Activated CD4-positive, alpha-beta T cell treated with anti-CD3 and anti-CD28 coated beads, Interleukin-2, amount 50 U/mL, for 1 hour (primary cell): Measurements from ENCODE around the gene ASTN2.

Source experiments
- DNase-seq: peaks from one replicate; pipeline ENCODE4 v3.0.0-alpha.2; 2020

The ASTN2 gene

DNA sequence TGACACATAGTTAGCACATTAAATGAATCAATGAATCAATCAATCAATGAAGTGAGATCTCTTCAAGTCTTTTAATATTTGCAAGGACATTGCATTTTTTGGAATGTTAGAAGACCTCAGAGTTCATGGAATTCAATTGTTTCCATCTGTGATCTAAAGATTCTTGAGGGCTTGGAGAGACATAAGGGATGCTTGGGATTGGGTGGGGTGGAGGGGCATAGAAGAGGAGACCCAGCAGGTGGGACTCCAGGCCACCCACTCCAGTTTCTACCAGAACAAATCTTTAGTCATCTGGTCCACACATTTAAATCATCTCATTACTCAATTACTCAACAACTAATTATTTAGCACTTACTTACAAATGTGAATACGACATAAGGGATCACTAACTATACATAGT, 978.7 kb downstream of the ASTN2 start:
- DNase-seq: no peak

DNA sequence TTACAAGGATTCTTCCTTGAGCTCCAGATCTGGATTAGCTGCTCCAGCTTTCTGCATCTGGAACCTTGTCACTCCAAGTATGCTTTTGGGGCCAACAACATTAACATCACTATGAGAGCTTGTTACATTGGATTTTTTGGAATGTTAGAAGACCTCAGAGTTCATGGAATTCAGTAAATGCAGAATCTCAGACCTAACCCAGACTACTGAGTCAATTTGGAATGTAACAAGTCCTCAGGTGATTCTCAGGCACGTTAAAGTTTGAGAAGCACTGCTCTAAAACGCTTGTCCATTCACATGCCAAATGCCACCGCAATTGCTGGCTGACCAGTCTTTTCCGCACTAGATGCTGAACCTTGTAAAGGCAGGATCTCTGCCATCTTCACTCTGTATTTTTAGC, 979.2 kb downstream of the ASTN2 start:
- DNase-seq: no peak

DNA sequence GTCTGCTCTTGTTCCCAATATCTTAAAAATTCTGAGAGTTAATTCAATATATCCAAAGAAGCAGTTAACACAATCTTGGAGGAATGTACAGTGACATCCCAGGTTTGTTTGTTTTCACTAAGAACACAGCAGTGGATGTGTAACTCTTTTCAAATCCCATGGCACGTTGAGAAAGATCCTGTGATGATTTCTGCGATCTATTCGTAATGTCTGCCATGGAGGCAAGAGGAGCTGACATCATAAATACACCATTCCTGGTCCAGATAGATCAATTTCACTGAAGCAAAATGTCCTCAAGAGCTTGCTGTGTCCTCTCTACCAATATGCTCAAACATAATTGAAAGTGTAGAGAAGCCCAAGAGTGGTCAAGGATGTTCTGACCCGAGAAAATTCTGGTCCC, 980.5 kb downstream of the ASTN2 start:
- no peak for DNase-seq

DNA sequence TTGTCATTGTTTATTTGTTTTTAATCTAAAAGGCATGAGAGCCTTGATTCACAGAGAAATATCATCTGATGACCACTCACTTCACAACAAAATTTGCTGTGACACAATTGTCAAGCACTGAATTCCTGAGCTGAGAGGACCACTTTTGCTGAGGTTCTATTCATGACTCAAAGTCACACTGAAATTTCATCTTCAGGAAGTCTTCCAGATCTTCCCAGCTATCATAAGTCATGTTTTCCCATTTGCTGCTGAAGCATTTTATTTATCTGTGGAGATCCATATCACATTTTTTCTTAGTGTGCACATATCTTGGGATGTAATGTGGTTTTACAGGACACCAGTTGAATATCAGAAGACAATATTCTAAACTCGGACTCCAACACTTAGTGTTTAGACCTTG, 982.8 kb downstream of the ASTN2 start:
- DNase-seq: no peak

DNA sequence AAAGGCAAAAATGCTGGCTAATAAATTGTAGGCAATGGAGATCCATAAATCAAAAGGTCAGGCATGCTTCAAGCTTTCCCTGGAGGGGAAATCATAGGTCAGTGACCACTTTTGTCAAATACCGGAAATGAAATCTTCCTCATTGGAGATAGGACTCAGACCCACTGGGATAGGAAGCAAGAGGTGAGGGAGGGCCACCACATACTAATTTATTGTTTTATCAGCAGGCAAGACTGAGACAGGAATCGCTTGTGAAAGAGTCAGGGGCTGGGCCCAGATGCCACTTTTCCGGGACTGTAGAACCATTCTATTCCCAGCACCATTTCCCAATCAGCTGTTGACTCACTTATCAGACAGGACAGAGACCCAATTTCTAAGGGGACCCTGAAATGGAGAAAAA, 984.0 kb downstream of the ASTN2 start:
- DNase-seq: no peak

DNA sequence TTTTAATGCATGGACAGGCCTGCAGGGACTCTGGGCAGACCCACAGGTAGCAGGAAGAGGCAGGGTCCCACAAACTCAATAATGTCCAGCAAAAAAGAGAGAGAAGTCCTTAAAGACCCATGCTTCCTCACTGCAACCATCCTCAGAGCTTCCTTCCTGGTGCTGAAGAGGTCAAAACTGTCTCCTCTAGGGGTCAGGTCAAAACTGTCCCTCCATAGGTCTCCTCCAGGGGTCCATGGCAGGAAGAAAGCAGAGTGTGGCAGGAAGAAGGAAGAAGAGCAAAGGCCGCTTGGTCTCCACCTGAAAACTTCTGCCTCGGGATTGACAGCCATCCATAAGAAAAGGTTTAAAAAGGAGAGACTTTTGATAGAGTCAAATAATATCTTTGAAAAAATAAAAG, 989.6 kb downstream of the ASTN2 start:
- DNase-seq: no peak

DNA sequence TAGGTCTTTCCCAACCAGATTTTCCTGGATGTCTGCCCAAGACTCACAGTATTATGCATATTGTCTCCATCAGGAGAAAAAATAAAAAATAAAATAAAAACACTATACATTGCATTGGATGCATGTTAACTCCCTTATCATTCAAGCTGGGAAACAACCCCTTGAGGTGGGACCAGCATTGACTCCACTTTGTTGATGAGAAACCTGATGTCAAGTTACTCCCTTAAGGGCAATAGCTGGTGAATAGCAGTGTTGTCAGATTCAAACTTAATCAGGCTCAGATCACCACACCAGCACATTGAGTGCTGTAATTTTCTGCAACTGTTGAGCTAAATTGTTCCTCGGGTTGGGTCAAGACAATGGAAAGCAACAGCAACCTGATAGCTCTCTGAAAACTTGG, 991.7 kb downstream of the ASTN2 start:
- DNase-seq: no peak

DNA sequence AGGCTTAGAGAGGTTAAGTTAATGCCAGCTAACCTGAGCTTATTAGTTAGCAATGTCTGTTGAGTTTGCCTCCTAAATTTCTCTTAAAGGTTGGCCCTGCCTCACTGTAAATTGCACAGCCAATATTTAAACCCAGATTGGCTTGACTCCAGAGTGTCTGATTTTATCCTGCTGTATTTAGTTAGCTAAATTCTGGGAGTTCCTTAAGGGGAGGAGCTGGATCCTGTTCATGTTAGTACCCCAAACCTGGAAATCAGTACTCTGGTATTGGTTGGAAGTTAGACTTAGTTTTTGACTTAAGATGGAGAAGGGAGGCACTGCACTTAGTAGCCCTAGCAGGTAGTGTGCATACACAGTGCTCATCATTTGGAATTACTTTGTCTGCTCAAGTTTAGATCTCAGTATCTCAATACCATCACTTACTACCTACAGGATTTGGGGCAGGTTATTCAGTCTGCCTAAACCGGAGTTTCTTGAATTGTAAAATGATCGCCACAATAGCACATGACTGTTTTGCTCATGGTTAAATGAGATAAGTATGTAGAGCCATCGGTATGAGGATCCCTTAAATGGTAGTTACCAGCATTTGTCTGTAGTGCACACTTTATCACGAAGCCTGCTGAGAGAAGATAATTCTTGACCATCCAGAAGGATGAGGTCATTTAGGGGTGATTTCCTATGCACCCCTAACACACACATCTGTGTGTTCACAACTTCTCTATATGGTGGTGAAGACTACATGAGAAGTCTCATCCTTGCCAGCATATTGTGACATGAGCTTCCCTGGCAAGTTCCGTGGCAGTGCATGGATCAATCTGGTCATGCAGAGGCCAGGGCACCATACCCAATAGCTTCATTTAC, 992.5 kb downstream of the ASTN2 start:
- no peak for DNase-seq

DNA sequence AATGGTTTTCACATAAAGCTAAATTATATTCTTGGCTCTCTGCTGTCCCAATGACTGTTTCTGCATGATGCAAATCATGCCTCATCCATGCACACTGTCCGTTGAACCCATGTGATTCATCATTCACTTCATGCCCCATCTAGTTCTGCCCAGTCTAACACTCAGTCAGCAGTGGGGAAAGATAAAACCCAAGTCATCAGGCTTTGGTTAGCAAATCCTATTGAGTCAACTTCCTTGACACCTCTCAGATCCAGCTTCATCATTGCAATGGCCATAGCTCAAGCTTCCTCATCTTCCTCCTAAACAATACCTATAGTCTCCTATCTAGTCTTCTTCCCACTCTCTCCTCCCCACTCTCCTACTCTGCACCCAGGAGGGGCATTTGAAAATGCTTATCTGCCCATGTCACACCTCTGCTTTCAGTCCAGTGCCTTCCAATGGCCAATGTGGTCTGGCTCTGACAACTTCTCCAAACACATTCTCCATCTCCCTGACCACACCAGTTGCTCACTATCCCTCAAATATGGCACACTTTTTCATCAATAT, 993.8 kb downstream of the ASTN2 start:
- no peak for DNase-seq

DNA sequence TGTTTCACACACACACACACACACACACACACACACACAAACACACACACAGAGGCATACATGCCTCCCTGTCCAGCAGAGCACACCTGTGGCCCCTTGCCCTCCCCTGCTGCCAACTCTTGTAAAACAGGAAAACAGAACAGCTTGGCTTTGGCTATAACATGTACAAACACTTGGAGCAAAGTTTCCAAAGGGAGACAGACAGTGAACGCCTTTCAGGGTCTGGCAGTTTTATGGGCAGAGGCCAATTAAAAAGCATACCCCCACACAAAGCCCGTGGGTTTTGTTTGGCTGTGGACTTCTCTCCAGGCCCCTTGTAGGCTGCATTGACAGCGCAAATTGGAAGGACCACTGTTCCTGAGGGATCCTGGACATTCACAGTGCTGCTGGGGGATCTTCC, 995.7 kb downstream of the ASTN2 start:
- no peak for DNase-seq

DNA sequence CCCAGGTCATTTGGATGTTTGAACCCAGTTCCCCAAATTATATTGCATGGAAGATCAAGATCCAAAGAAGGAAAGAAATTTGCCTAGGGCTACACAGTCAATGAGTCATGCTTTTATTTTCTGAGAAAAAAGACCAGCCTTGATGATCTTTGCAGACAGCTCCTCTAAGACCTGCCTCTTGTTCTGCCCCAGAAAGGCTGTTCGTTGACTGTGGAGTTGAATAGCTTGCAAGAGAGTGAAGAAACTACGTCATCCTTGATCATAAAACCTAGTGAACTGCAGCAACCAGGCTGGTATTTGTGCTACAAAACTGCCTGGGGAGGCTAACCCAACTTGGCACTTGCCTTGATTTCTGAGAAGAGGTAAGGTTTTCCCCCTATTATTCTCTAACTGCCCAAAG, 997.4 kb downstream of the ASTN2 start:
- DNase-seq: no peak

DNA sequence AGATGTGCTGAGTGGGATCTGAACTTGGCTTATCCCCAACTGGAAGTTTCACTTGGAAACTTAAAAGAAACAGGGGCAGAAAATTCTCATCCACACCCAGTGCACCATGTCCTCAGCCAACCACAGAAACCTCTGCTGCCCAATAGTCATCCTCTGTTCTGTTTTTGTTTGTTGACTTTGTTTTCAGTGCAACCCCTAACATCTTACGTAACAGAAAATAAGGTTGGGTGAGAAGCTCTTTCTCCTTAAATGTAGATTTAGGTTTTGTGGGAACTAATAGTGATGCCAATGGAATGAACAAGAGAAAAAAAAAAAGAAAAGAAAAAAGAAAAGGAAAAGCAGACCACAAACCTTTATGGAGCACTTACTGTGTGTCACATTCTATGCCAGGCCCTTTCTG, 998.4 kb downstream of the ASTN2 start:
- DNase-seq: no peak

DNA sequence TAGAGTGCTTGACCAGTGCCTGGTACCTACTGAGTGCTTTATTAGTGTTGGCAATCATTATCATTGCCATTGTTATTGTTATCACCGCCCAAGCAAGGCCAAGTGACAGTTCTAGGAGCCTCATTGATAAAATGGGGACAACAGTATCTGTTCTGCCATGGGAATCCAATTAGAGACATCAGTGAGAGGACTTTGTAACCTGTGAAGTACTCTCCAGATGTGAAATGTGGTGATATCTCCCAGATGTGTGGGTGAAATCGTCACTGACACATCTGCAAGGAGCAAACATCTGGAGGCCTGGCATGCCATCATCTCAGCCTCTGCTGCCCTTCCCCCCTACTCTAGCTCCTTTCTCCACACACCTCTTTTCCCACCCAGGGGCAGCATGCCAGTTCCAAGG, 1000.5 kb downstream of the ASTN2 start:
- DNase-seq: no peak

DNA sequence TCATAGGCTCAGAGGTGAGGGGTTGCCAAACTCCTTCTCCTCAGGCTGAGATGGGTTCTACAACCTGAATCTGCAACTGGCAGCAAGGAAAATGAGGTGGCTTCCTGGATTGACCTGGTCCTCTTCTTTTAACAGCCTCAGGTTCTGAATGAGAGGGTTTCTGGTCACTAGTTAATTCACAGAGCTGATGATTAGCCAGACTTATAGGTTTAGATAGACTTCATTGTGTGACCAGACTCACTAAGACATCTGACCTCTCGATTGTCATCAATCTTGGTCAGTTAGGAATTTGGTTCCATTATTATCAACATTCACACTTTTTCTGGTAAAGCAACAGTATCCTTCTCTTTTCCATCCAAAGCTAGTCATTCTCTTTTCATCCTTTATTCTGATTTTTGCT, 1003.4 kb downstream of the ASTN2 start:
- no peak for DNase-seq

DNA sequence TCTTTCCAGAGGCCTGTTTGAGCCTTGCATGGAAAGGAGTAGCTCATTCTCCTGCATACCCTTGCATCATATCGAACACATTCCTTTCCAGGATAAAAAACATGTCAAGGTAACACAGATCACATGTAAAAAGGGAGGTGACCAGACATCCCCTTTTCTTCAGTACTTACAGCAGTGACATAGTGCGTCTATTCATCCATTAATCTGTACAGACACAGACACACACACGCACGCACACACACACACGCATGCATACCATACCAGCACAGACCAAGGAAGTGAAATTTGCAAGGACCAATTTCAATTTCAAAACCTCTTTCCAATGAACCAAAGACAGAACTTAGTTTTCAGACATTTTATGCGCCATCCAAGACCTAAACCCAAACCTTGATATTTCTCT, 1005.2 kb downstream of the ASTN2 start:
- no peak for DNase-seq

DNA sequence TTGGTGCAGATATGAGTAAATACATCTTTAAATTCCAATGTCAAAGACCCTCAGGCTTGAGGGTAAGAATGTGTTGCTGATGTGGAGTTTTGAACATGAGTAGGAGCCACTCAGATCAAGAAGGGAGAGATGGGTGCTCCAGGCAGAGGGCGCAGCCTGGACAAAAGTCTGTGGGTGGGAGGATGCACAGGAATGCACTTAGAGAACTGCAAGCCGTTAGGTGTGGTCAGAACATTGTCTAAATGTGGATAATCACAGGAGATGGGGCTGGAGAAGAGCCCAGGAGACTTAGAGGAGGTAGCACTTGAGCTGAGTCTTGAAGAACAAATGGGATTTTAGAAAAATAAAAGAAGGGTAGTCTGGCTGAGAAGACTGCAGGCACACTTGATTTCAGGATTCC, 1005.7 kb downstream of the ASTN2 start:
- DNase-seq: no peak

DNA sequence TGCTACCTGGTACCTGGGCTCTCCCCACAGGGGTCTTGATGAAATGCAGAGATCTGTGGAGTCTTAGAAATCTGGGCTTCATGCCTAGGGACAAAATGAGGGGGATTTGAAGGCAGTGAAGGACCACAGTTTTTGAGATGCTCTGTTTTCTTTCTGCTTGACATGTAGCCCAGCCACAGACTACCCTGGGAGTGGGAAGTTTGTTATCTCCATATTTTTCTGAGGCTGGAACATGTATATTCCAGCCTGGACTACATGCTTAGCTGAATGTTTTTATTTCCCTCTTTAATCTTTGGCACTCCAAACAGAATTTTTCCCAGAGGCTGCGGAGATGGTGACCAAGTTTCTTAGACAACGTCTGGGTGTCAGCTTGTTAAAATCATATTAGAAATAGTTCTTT, 1008.4 kb downstream of the ASTN2 start:
- DNase-seq: no peak

DNA sequence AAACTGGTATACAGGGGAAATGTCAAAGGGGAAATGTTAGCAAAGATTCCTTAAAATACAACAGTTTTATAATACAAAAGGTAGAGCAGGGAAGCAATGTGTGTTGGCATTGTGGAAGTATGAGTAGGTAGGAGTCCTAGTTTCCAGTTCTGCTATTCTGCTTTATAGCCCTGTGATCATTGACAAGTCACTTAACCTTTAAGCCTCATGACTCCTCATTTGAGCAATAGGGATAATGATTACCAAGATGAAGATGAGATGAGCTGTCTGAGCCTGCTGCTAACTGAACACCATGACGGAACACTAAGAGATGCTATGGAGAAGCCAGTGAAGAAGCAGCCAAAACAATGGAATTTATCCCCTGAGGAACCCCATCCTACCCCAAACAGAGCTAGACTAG, 1009.5 kb downstream of the ASTN2 start:
- no peak for DNase-seq

DNA sequence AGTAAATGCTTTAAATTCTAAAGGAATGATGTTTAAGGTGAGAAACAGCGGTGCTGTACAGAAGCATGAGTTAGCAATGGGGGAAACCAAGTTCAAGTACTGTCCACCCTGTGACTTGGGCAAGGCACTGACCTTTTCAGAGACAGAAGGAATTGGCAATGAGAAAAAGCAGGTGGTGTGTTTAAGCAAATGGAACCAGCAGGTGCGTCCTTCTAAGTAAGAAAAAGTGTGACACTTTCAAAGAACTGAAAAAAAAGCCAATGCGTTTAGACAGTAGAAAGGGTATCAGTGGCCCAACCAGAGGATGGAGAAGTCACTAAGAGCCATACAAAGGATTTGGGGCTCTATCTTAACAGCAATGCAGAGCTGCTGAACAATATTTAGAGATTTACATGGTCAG, 1010.6 kb downstream of the ASTN2 start:
- no peak for DNase-seq

DNA sequence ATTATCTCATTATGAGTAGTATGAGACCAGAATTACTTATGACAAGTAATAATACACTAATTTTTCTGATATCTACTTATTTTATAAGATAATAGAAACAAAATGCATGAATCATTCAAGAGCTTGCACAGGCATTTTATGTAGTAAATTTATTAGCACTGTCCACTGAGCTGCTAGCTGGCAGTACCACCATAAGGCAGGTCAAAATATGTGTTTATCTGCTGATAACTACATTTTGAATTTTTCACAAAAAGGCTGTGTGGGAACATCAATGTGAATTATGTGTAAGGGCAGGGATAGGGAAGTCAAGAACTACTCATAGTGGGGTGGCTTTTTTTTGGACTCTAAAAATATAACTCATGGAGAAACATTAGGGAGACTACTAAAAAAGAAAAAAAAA, 1011.7 kb downstream of the ASTN2 start:
- DNase-seq: no peak

DNA sequence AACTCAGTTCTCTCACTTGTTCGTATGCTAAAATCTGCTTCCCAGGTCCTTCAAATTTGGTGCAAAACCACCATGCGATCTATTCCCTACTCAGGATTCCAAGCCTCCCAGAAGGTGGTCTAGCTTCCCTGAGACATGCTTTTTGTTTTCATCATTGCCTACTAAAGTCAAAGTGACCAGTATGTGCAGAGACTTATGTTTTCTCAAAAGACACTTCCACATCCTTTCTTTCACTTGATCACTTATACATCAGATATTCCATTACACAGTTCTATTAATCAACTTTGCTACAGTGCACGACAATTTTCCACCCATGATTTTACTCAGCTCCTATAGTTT, 1019.2 kb downstream of the ASTN2 start:
- no peak for DNase-seq

DNA sequence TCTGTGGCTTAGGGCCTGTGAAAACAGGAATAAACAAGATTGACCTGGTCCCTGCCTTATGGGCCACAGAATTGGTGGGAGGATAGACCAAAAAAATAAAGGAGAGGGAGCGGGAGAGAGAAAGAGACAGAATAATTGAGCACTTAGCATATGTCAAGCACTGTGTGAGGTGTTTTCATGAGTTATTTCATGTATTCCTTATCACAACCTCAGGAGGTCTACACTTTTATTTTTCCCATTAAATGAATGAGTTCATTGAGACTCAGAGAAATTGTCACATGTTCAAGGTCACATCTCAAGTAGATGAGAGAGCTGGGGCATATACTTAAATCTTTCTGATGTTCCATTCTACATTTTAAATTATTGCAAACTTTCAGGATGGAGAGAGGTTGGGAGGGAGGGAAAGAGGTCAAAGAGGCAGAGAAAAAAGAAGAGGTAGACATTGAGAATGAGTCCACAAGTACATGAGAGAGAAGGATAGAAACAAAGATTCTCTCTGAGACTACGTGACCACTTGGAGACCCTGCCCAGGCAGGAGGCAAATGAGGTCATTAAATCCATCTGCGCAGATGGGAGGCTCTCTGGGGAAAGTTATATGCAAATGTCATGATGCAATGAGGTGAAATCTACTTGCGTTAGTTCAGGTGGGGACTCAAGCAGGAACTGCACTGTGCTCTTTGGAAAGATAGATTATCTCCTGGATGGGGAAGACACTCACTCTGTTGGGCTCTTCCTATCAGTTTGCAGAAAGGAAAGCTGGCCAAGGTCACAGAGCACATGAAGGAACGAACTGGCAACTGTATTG, 1019.8 kb downstream of the ASTN2 start:
- no peak for DNase-seq

DNA sequence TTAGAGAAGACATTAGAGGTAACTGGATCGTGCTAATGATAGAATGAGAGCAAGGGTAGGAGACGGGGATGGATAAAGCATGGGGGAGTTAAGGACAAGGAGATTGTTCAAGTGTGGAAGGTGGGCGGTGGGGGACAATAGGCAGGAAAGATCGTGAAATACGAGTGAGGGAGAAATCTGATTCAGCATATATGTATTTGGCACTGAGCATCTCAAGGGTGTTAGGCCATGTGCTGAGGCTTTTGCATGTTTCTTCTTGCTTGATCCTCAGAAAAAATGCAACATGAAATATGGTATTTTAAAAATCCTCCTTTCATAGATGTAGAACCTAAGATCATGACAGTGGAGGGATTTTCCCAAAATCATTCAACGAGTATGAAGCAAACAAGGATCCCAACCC, 1020.8 kb downstream of the ASTN2 start:
- DNase-seq: no peak

DNA sequence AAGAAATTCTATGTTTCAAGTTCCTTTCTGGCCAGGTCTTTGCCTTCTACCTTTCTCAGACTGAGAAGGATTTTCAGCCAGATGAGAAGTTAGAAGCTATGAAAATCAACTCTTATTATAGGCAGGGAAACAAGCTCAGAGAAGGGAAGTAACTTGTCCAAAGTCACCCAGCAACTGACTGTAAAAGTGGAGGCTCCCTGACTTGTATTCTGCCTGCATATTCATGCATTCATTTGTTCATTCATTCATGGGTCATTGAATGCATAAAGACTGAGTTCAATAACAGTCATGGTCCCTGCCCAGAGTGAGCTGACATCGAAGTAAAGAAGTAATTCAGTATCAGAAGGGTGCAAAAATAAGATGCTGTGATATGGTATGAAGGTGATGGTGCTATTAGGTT, 1021.7 kb downstream of the ASTN2 start:
- no peak for DNase-seq
